Breast epithelium (tissue), 4 donors: ENCODE data around the gene MYBPC2. TPM values are rescaled to one million over a fixed set of nuclear protein-coding genes. Genes with fewer than 3 reads are reported as not detected.

ENCODE experiments used
- DNase-seq, 2 donors: peaks; one replicate each; pipeline ENCODE4 v3.0.0-alpha.2; 2019; ENCODE audit warnings: low spot score in 2 of 2
- H3K27ac ChIP-seq, 2 donors: fragments of 200-600 bp; sonication (generic) in 1 of 2; one replicate each; pipeline ENCODE4 v1.5.1; 2016 to 2019; ENCODE audit warnings: mild to moderate bottlenecking in 1 of 2
- H3K27me3 ChIP-seq, 2 donors: fragments of 200-600 bp; sonication (generic) in 1 of 2; one replicate each; pipeline versions ENCODE4 v1.5.1 to v1.6.0; 2017 to 2019; ENCODE audit warnings: control low read depth in 1 of 2, mild to moderate bottlenecking in 1 of 2
- H3K36me3 ChIP-seq: fragments of 200-600 bp; one replicate; pipeline ENCODE4 v1.5.1; 2019
- H3K4me1 ChIP-seq, 2 donors: fragments of 200-600 bp; sonication (generic); one replicate each; pipeline ENCODE4 v1.5.1; 2016 to 2019; ENCODE audit warnings: control low read depth in 1 of 2
- H3K4me3 ChIP-seq, 3 donors: fragments of 200-600 bp; sonication (generic); 1 replicate in 2 of 3; 2 replicates in 1 of 3; pipeline ENCODE4 v1.5.1; 2016 to 2019; ENCODE audit warnings: mild to moderate bottlenecking in 3 of 3, moderate library complexity in 2 of 3
- H3K9me3 ChIP-seq, 2 donors: fragments of 200-600 bp; sonication (generic) in 1 of 2; one replicate each; pipeline ENCODE4 v1.5.1; 2016 to 2019; ENCODE audit warnings: control low read depth in 1 of 2
- CTCF ChIP-seq, 3 donors: fragments of 450-650 bp; IDR thresholded peaks; one replicate each; pipeline ENCODE4 v1.5.1; 2016 to 2017; ENCODE audit warnings: antibody characterized with exemption in 3 of 3, mild to moderate bottlenecking in 3 of 3, moderate library complexity in 3 of 3
- POLR2A ChIP-seq: fragments of 450-650 bp; IDR thresholded peaks from one replicate; pipeline ENCODE4 v1.6.1; 2016; ENCODE audit warnings: antibody characterized with exemption, mild to moderate bottlenecking, moderate library complexity
- POLR2AphosphoS5 ChIP-seq, 3 donors: sonication (generic); formaldehyde crosslinking; IDR thresholded peaks; one replicate each; pipeline ENCODE4 v1.6.1; 2017; ENCODE audit warnings: antibody characterized with exemption in 3 of 3
- intact Hi-C: fragments of 100-400 bp; cut with DNase I; formaldehyde crosslinking; loops from one replicate; pipeline ENCODE4 v1.15.1; 2023; ENCODE audit warnings: low total_unique reads
- total RNA-seq, 3 donors: library from RNA; depleted of rRNA; stranded (reverse); fragments of >200 nt; gene quantifications; one replicate each; pipeline ENCODE4 v1.1.0, GENCODE V29; 2016

MYBPC2 gene
- total RNA-seq, 3 donors from 2014 or later, result under 0.01 TPM; not detected in 2

GRCh38 chr19:50394017-50394416, 38.7 kb upstream of the MYBPC2 start:
- no peaks in the 10 kb centered on the region for H3K27me3 ChIP-seq
- H3K27ac ChIP-seq, result no peak overlapping the region
- no peaks in the 10 kb centered on the region for H3K36me3 ChIP-seq
- no peak overlapping the region for H3K4me3 ChIP-seq
- TF ChIP-seq CTCF (IDR thresholded peaks at IDR 0.05) (no peak), POLR2AphosphoS5 (IDR thresholded peaks at IDR 0.05) (no peak), POLR2A (no peak)
- intact Hi-C loops, result no loop called here
- DNase-seq, result no peak
- H3K9me3 ChIP-seq, result no peaks in the 10 kb centered on the region
- no peaks in the 10 kb centered on the region for H3K4me1 ChIP-seq

- Histone ChIP-seq H3K27ac (no peak overlapping the region), H3K4me1 (no peaks in the 10 kb centered on the region), H3K4me3 (no peak overlapping the region), H3K36me3 (no peaks in the 10 kb centered on the region), H3K27me3 (no peaks in the 10 kb centered on the region), H3K9me3 (no peaks in the 10 kb centered on the region)
- no peak for TF ChIP-seq POLR2A
- no peak for TF ChIP-seq POLR2AphosphoS5 (IDR thresholded peaks at IDR 0.05)
- TF ChIP-seq CTCF (IDR thresholded peaks at IDR 0.05), result no peak
- no peak for DNase-seq
- intact Hi-C loops, result no loop called here
Observed at GRCh38 chr19:50398675-50399367, 33.9 kb upstream of the MYBPC2 start.

- no peaks in the 10 kb centered on the region for H3K4me1 ChIP-seq
- no peaks in the 10 kb centered on the region for H3K27me3 ChIP-seq
- DNase-seq, result no peak
- intact Hi-C loops, result no loop called here
- no peak overlapping the region for H3K4me3 ChIP-seq
- H3K9me3 ChIP-seq, result no peaks in the 10 kb centered on the region
- H3K27ac ChIP-seq, result no peak overlapping the region
- TF ChIP-seq POLR2A, result no peak
- no peak for TF ChIP-seq POLR2AphosphoS5 (IDR thresholded peaks at IDR 0.05)
- TF ChIP-seq CTCF (IDR thresholded peaks at IDR 0.05), result no peak
- no peaks in the 10 kb centered on the region for H3K36me3 ChIP-seq
Observed at GRCh38 chr19:50399368-50399745, 33.3 kb upstream of the MYBPC2 start.

- no peak overlapping the region for H3K27ac ChIP-seq
- H3K9me3 ChIP-seq, result no peaks in the 10 kb centered on the region
- no peak for DNase-seq
- no peaks in the 10 kb centered on the region for H3K27me3 ChIP-seq
- no peaks in the 10 kb centered on the region for H3K36me3 ChIP-seq
- H3K4me3 ChIP-seq, result no peak overlapping the region
- TF ChIP-seq POLR2AphosphoS5 (IDR thresholded peaks at IDR 0.05), result no peak
- TF ChIP-seq POLR2A, result no peak
- TF ChIP-seq CTCF (IDR thresholded peaks at IDR 0.05), result no peak
- intact Hi-C loops, result no loop called here
- no peaks in the 10 kb centered on the region for H3K4me1 ChIP-seq
Observed at GRCh38 chr19:50401605-50402450, 30.9 kb upstream of the MYBPC2 start.
